Uterus (tissue), 2 donors: ENCODE measurements around the gene TMEM37.

Experiments used
- CTCF ChIP-seq, 4 experiments: fragments of 200-600 bp in 2 of 4; fragments of 450-650 bp in 2 of 4; sonication (generic) in 2 of 4; IDR thresholded peaks; one replicate each; pipeline ENCODE4 v1.5.1; 2016 to 2019; ENCODE audit warnings: antibody characterized with exemption in 4 of 4, mild to moderate bottlenecking in 2 of 4, moderate library complexity in 1 of 4
- POLR2A ChIP-seq, 2 donors: fragments of 450-650 bp; IDR thresholded peaks; one replicate each; pipeline ENCODE4 v1.6.1; 2016; ENCODE audit warnings: antibody characterized with exemption in 2 of 2, mild to moderate bottlenecking in 1 of 2, moderate library complexity in 1 of 2

- TF ChIP-seq CTCF (IDR thresholded peaks at IDR 0.05) (no peak), POLR2A (IDR thresholded peaks at IDR 0.05) (no peak)
These were observed 3.7 kb downstream of the TMEM37 start for GRCh38 chr2:119435081-119435952.
